ENCODE results near the gene TXNDC17. TPM values are rescaled to one million over a fixed set of nuclear protein-coding genes. Genes with fewer than 3 reads are reported as not detected.
"Not testable (repeated sequence)": the region's sequence is repeated elsewhere in the genome, so short reads cannot be mapped to it uniquely, and the experiment has no call there.

TXNDC17 gene
- total and polyA plus RNA-seq, 2 donors (not counting 1 experiment from before 2014, with no cell fraction given), result 87.5 to 243 TPM

DNA sequence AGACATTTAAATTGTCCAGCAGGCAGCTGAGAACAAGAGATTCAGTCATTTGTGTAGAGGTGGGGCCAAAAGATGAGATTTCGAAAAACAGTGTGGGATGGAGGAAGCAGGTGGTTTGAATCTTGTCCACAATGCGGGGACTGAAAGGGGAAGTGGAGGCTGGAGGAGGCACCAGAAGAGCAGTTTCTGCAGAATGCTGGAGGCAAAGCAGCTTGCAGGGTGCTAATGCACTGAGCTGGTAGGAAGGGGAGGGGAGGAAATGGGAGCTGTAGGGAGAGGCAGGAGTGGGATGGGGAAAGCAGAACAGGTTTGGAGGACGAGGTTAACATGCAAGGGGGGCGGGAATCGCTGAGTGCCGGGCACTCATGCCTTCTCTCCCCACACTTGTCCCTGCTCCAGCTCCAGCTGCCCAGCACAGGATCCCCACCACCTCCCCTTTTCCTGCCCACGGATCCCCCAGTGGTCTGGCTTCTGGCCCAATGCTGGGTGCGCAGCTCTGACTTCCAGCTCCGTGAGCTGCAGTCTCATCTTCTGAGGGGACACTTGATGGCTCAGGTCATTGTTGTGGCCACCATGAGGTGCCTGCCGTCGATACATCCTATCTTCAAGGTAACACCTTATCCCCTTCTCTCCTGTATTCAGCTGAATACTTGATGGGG is 20.1 kb downstream of the TXNDC17 start:
- H4K20me1 ChIP-seq (ENCODE audit: control insufficient read depth, extremely low read depth, insufficient read depth, low read length), result no peaks in the 10 kb centered on the region
- no peak overlapping the region for H3K27ac ChIP-seq (ENCODE audit: insufficient read depth, low read length)
- H3K9me3 ChIP-seq (ENCODE audit: control insufficient read depth, insufficient read depth, low read depth, low read length), result no peaks in the 10 kb centered on the region
- no peak overlapping the region for H3K9ac ChIP-seq (ENCODE audit: insufficient read depth, low read length)
- no peaks in the 10 kb centered on the region for H3K36me3 ChIP-seq (ENCODE audit: control insufficient read depth, insufficient read depth, low read length)
- H2AFZ ChIP-seq (ENCODE audit: low read length), result no peak overlapping the region
- no peak for DNase-seq (ENCODE audit: low read depth in 2 of 2)
- no peak overlapping the region for H3K4me3 ChIP-seq (replicated peaks in 1 of 4; ENCODE audit: control extremely low read depth in 1 of 4, insufficient read depth in 1 of 4, low read depth in 3 of 4, low read length in 4 of 4)
- H3K79me2 ChIP-seq (ENCODE audit: control insufficient read depth, insufficient read depth, low read length), result no peaks in the 10 kb centered on the region
- no peaks in the 10 kb centered on the region for H3K4me1 ChIP-seq (ENCODE audit: control insufficient read depth, extremely low read depth, insufficient read depth, low read length)
- H3K27me3 ChIP-seq (ENCODE audit: control insufficient read depth, insufficient read depth, low read length), result peaks cover 11% of the 10 kb centered on the region
- no peak overlapping the region for H3K4me2 ChIP-seq (ENCODE audit: extremely low read depth, insufficient read depth, low read length)
- TF ChIP-seq, protein P1, sequence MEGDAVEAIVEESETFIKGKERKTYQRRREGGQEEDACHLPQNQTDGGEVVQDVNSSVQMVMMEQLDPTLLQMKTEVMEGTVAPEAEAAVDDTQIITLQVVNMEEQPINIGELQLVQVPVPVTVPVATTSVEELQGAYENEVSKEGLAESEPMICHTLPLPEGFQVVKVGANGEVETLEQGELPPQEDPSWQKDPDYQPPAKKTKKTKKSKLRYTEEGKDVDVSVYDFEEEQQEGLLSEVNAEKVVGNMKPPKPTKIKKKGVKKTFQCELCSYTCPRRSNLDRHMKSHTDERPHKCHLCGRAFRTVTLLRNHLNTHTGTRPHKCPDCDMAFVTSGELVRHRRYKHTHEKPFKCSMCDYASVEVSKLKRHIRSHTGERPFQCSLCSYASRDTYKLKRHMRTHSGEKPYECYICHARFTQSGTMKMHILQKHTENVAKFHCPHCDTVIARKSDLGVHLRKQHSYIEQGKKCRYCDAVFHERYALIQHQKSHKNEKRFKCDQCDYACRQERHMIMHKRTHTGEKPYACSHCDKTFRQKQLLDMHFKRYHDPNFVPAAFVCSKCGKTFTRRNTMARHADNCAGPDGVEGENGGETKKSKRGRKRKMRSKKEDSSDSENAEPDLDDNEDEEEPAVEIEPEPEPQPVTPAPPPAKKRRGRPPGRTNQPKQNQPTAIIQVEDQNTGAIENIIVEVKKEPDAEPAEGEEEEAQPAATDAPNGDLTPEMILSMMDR (conservative IDR thresholded peaks at IDR 0.05 in 1 of 2, IDR thresholded peaks at IDR 0.05 in 1 of 2; ENCODE audit: low read depth in 1 of 2, low read length in 2 of 2), result no peak
- no peak for TF ChIP-seq EZH2 (IDR thresholded peaks at IDR 0.05; ENCODE audit: low read length, missing control alignments)

DNA sequence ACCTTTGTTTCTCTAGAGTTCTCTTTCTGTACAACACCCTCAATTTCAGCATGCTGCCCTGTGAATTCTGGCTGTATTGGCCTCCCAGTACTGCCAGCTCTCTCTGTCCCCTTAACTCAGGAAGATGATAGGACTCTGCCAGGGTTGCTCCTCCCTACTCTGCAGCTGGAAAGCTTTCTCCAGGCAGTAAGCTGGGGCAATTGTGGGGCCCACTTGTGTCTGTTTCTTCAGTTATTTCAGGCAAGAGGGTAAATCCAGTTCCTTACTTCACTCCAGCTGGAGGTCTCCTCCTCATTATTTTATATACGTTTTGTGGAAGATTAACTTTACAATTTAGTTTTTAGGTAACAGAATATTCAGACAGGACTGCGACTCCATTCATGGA is 20.6 kb downstream of the TXNDC17 start:
- Histone ChIP-seq H3K4me1 (ENCODE audit: control insufficient read depth, extremely low read depth, insufficient read depth, low read length) (no peaks in the 10 kb centered on the region), H3K9me3 (ENCODE audit: control insufficient read depth, insufficient read depth, low read depth, low read length) (no peaks in the 10 kb centered on the region), H3K9ac (ENCODE audit: insufficient read depth, low read length) (no peak overlapping the region), H3K4me2 (ENCODE audit: extremely low read depth, insufficient read depth, low read length) (no peak overlapping the region), H2AFZ (ENCODE audit: low read length) (no peak overlapping the region), H3K79me2 (ENCODE audit: control insufficient read depth, insufficient read depth, low read length) (no peaks in the 10 kb centered on the region), H3K4me3 (replicated peaks in 1 of 4; ENCODE audit: control extremely low read depth in 1 of 4, insufficient read depth in 1 of 4, low read depth in 3 of 4, low read length in 4 of 4) (no peak overlapping the region), H3K27ac (ENCODE audit: insufficient read depth, low read length) (no peak overlapping the region), H4K20me1 (ENCODE audit: control insufficient read depth, extremely low read depth, insufficient read depth, low read length) (no peaks in the 10 kb centered on the region), H3K36me3 (ENCODE audit: control insufficient read depth, insufficient read depth, low read length) (no peaks in the 10 kb centered on the region), H3K27me3 (ENCODE audit: control insufficient read depth, insufficient read depth, low read length) (peaks cover 11% of the 10 kb centered on the region)
- TF ChIP-seq, protein P1 (conservative IDR thresholded peaks at IDR 0.05 in 1 of 2, IDR thresholded peaks at IDR 0.05 in 1 of 2; ENCODE audit: low read depth in 1 of 2, low read length in 2 of 2), result no peak
- TF ChIP-seq EZH2 (IDR thresholded peaks at IDR 0.05; ENCODE audit: low read length, missing control alignments), result no peak
- DNase-seq (ENCODE audit: low read depth in 2 of 2), result no peak

DNA sequence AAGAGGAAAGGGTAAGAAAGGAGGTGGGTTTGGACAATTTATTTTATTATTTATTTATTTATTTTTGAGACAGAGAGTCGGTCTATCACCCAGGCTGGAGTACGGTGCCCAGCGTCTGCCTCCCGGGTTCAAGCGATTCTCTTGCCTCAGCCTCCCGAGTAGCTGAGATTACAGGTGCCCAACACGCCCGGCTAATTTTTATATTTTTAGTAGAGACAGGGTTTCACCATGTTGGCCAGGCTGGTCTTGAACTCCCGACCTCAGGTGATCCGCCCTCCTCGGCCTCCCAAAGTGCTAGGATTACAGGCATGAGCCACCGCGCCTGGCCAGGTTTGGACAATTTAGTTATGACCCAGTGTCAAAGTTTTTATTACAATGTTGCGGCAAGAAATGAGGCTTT is 22.3 kb downstream of the TXNDC17 start:
- H3K27me3 ChIP-seq (ENCODE audit: control insufficient read depth, insufficient read depth, low read length); H3K79me2 ChIP-seq (ENCODE audit: control insufficient read depth, insufficient read depth, low read length); DNase-seq (ENCODE audit: low read depth in 2 of 2); H3K4me3 ChIP-seq (replicated peaks in 1 of 4; ENCODE audit: control extremely low read depth in 1 of 4, insufficient read depth in 1 of 4, low read depth in 3 of 4, low read length in 4 of 4); H3K27ac ChIP-seq (ENCODE audit: insufficient read depth, low read length); H2AFZ ChIP-seq (ENCODE audit: low read length); H3K9me3 ChIP-seq (ENCODE audit: control insufficient read depth, insufficient read depth, low read depth, low read length); H3K4me2 ChIP-seq (ENCODE audit: extremely low read depth, insufficient read depth, low read length); H4K20me1 ChIP-seq (ENCODE audit: control insufficient read depth, extremely low read depth, insufficient read depth, low read length); H3K9ac ChIP-seq (ENCODE audit: insufficient read depth, low read length); H3K4me1 ChIP-seq (ENCODE audit: control insufficient read depth, extremely low read depth, insufficient read depth, low read length); H3K36me3 ChIP-seq (ENCODE audit: control insufficient read depth, insufficient read depth, low read length): not testable (repeated sequence)

Measured in fibroblast of lung (primary cell).